Panc1 (cell line): Measurements from ENCODE around the gene ADGRV1. TPM values are rescaled to one million over a fixed set of nuclear protein-coding genes. Genes with fewer than 3 reads are reported as not detected.

ENCODE experiments used
- ATAC-seq: fragments of 200-7000 bp; cut with Tn5 transposase; 2 replicates; pipeline ENCODE4 v1.9.1; 2020; ENCODE audit warnings: mild to moderate bottlenecking, moderate library complexity
- BruUV-seq: library from RNA; stranded (reverse); fragments of 400-500 nt; replicated peaks from 2 replicates; lab custom pipeline; 2021; lab: Mats Ljungman, UMichigan
- CTCF ChIA-PET: fragments of 300-600 bp; sonication (Branson Sonifier 250); formaldehyde crosslinking; loops from one replicate; lab custom pipeline; 2022; ENCODE audit warnings: antibody characterized with exemption; lab: Charles Lee
- POLR2A ChIA-PET: fragments of 300-600 bp; sonication (Branson Sonifier 250); formaldehyde crosslinking; loops from one replicate; lab custom pipeline; 2022; ENCODE audit warnings: antibody characterized with exemption; lab: Charles Lee
- DNase-seq: peaks from one replicate; pipeline ENCODE4 v3.0.0-alpha.2; 2010; ENCODE audit warnings: low read depth, low spot score
- H3K27ac ChIP-seq: 2 replicates; pipeline ENCODE4 v1.5.1; 2011; ENCODE audit warnings: mild to moderate bottlenecking, low read length, inconsistent platforms
- H3K27me3 ChIP-seq: fragments of 200-500 bp; sonication (Bioruptor generic); 2 replicates; pipeline ENCODE4 v1.6.0; 2014; ENCODE audit warnings: low read length, inconsistent platforms; ENCODE audit not compliant: control insufficient read depth, insufficient read depth
- H3K36me3 ChIP-seq: fragments of 200-500 bp; sonication (Bioruptor generic); 2 replicates; pipeline ENCODE4 v1.5.1; 2014; ENCODE audit warnings: inconsistent platforms, mild to moderate bottlenecking, low read length, moderate library complexity; ENCODE audit not compliant: control insufficient read depth, insufficient read depth
- H3K4me1 ChIP-seq: 2 replicates; pipeline ENCODE4 v1.5.1; 2011; ENCODE audit warnings: inconsistent platforms, mild to moderate bottlenecking, low read length, moderate library complexity; ENCODE audit not compliant: control insufficient read depth, insufficient read depth
- H3K4me3 ChIP-seq, 2 experiments: 2 replicates each; pipeline ENCODE4 v1.5.1; 2011 to 2012; ENCODE audit warnings: low read depth in 2 of 2, low read length in 2 of 2, mild to moderate bottlenecking in 2 of 2, inconsistent platforms in 1 of 2, moderate library complexity in 1 of 2
- H3K9me3 ChIP-seq: fragments of 200-500 bp; sonication (Bioruptor generic); 2 replicates; pipeline ENCODE4 v1.5.1; 2014; ENCODE audit warnings: low read depth, mild to moderate bottlenecking, inconsistent platforms, low read length, moderate library complexity; ENCODE audit not compliant: control insufficient read depth, insufficient read depth
- POLR2AphosphoS5 ChIP-seq: IDR thresholded peaks from 2 replicates; pipeline ENCODE4 v1.6.1; 2012; ENCODE audit warnings: mild to moderate bottlenecking, low read depth, low read length, moderate library complexity
- SIN3A ChIP-seq: IDR thresholded peaks from 2 replicates; pipeline ENCODE4 v1.6.1; 2012; ENCODE audit warnings: low read depth, mild to moderate bottlenecking, low read length, moderate library complexity, borderline replicate concordance; ENCODE audit not compliant: insufficient read depth
- TCF7L2 ChIP-seq: IDR thresholded peaks from 2 replicates; pipeline ENCODE4 v1.6.1; 2011; ENCODE audit warnings: mild to moderate bottlenecking, low read depth, low read length, inconsistent platforms
- in situ Hi-C: cut with HindIII; loops from 2 replicates; pipeline ENCODE4 v1.10.0; 2016; ENCODE audit warnings: low sequenced_read_pairs, low pct_unique_long_range_greater_than_20kb
- intact Hi-C: fragments of 100-400 bp; cut with micrococcal nuclease; formaldehyde crosslinking; loops from one replicate; pipeline ENCODE4 v1.10.0; 2022; ENCODE audit not compliant: unreplicated experiment
- total RNA-seq: library from RNA; stranded (reverse); gene quantifications from one replicate; pipeline ENCODE4 v1.2.1, GENCODE V29; 2021; ENCODE audit not compliant: unreplicated experiment
- TF ChIP-seq, protein P1 (sequence below): fragments of 450-650 bp; IDR thresholded peaks from 2 replicates; pipeline ENCODE4 v1.5.1; 2017; ENCODE audit warnings: mild to moderate bottlenecking
- TF ChIP-seq, protein P2 (sequence below), 2 experiments: IDR thresholded peaks; 2 replicates each; pipeline ENCODE4 v1.6.1; 2011 to 2012; ENCODE audit warnings: low read depth in 2 of 2, control low read depth in 1 of 2, low read length in 1 of 2, mild to moderate bottlenecking in 1 of 2, moderate library complexity in 1 of 2; ENCODE audit not compliant: insufficient read depth in 1 of 2

ADGRV1 gene
- total RNA-seq, 1 experiment from 2014 or later, result 0.49 TPM

DNA sequence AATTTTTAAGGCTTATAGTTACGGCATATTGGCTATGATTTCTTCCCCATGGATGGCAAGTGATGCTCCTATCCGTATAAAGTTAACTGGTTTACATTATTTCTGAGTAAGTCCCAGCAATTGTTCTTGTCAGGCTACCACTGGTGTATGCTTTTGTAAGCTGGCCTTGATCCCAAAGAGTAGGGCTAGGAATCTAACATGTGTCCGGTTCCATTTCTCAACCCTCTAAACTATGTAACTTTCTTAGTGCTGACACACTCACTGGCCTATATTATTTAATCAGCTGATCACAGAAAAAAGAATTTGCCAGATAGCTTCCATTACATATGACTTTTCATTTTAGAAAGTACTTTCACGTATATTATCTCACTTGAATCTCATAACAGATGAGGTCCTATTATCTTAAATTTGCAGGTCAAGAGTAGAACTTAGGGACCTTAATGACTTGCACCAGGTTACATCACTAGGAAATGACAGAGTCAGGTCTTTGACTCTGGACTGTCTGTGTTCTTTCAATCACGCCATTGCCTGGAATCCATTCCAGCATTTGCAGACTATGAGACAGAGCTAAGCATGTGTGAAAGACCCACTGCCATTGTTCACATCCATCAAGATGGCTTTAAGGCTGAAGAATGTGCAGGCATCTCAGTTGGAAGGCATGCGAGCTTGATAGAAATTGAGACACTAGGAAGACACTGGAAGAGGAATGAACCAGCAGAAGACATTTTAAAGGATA is 461.6 kb downstream of the ADGRV1 start:
- ChIA-PET POLR2A (interaction anchor here (0.6 kb wide), 1 partner anchor 1535 kb away, joined by 3 read pairs; no protein-coding TSS in a partner anchor), CTCF (no interaction called here)
- TF ChIP-seq, protein P1, sequence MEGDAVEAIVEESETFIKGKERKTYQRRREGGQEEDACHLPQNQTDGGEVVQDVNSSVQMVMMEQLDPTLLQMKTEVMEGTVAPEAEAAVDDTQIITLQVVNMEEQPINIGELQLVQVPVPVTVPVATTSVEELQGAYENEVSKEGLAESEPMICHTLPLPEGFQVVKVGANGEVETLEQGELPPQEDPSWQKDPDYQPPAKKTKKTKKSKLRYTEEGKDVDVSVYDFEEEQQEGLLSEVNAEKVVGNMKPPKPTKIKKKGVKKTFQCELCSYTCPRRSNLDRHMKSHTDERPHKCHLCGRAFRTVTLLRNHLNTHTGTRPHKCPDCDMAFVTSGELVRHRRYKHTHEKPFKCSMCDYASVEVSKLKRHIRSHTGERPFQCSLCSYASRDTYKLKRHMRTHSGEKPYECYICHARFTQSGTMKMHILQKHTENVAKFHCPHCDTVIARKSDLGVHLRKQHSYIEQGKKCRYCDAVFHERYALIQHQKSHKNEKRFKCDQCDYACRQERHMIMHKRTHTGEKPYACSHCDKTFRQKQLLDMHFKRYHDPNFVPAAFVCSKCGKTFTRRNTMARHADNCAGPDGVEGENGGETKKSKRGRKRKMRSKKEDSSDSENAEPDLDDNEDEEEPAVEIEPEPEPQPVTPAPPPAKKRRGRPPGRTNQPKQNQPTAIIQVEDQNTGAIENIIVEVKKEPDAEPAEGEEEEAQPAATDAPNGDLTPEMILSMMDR, result no peak
- TF ChIP-seq TCF7L2, result no peak
- no peak for TF ChIP-seq SIN3A
- TF ChIP-seq POLR2AphosphoS5, result no peak
- TF ChIP-seq, protein P2, sequence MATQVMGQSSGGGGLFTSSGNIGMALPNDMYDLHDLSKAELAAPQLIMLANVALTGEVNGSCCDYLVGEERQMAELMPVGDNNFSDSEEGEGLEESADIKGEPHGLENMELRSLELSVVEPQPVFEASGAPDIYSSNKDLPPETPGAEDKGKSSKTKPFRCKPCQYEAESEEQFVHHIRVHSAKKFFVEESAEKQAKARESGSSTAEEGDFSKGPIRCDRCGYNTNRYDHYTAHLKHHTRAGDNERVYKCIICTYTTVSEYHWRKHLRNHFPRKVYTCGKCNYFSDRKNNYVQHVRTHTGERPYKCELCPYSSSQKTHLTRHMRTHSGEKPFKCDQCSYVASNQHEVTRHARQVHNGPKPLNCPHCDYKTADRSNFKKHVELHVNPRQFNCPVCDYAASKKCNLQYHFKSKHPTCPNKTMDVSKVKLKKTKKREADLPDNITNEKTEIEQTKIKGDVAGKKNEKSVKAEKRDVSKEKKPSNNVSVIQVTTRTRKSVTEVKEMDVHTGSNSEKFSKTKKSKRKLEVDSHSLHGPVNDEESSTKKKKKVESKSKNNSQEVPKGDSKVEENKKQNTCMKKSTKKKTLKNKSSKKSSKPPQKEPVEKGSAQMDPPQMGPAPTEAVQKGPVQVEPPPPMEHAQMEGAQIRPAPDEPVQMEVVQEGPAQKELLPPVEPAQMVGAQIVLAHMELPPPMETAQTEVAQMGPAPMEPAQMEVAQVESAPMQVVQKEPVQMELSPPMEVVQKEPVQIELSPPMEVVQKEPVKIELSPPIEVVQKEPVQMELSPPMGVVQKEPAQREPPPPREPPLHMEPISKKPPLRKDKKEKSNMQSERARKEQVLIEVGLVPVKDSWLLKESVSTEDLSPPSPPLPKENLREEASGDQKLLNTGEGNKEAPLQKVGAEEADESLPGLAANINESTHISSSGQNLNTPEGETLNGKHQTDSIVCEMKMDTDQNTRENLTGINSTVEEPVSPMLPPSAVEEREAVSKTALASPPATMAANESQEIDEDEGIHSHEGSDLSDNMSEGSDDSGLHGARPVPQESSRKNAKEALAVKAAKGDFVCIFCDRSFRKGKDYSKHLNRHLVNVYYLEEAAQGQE (IDR thresholded peaks at IDR 0.05; ENCODE audit: insufficient read depth in 1 of 2, low read depth in 2 of 2, low read length in 1 of 2), result no peak

DNA sequence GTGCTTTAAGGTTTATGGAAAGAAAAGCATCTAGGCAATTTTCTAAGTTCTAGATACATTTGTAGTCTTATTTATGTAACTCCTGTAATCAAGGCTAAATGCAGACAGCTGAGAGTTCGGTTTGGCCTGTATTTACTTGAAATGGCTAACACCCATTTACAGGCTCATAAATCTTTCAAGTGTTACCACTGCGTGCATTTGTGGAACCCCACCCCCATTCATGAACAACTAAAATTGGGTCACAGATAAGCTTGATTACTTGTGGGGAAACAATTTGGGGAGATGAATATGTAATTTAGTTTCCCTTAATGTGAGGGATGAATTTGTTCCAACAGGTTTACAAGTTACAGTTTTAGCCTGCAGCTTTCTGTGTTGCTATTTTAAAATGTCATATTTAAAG is 463.9 kb downstream of the ADGRV1 start:
- intact Hi-C loops (no loop called here), in situ Hi-C loops (no loop called here)
- no peaks in the 10 kb centered on the region for H3K9me3 ChIP-seq
- ChIA-PET POLR2A (no interaction called here), CTCF (no interaction called here)
- H3K27me3 ChIP-seq, result no peaks in the 10 kb centered on the region
- no peaks in the 10 kb centered on the region; the same call in 1 of the 2 replicates for H3K4me1 ChIP-seq
- DNase-seq (no peak), ATAC-seq (no peak)
- H3K27ac ChIP-seq, result no peak overlapping the region
- H3K4me3 ChIP-seq, result no peak overlapping the region
- no peaks in the 10 kb centered on the region for H3K36me3 ChIP-seq
- TF ChIP-seq, protein P2 (IDR thresholded peaks at IDR 0.05; ENCODE audit: insufficient read depth in 1 of 2, low read depth in 2 of 2, low read length in 1 of 2), result no peak
- TF ChIP-seq TCF7L2 (no peak), SIN3A (no peak), POLR2AphosphoS5 (no peak)
- TF ChIP-seq, protein P1, result no peak
- no TSS peak for BruUV-seq

More for the DNA sequence above, 461.6 kb downstream of the ADGRV1 start:
- H3K4me1 ChIP-seq, result no peaks in the 10 kb centered on the region; the same call in 1 of the 2 replicates
- no peaks in the 10 kb centered on the region for H3K36me3 ChIP-seq
- H3K27me3 ChIP-seq, result no peaks in the 10 kb centered on the region
- intact Hi-C loops (no loop called here), in situ Hi-C loops (no loop called here)
- H3K27ac ChIP-seq, result no peak overlapping the region
- DNase-seq, result no peak
- no peaks in the 10 kb centered on the region for H3K9me3 ChIP-seq
- no TSS peak for BruUV-seq
- no peak for ATAC-seq
- H3K4me3 ChIP-seq, result no peak overlapping the region
